Sciatic nerve (tissue), 1 donor: ENCODE results near the gene TANGO2. TPM values are rescaled to one million over a fixed set of nuclear protein-coding genes. Genes with fewer than 3 reads are reported as not detected.

Experiments
- microRNA-seq: library from miRNA; unstranded; fragments of <30 nt; microRNA quantifications from one replicate; pipeline ENCODE4 v1.2.0, GENCODE V29; 2020
- total RNA-seq: library from RNA; stranded (reverse); fragmentation: NEBNext Ultra II Directional; extraction: Animal tissue kit (Norgen Biotek cat#: 25700); gene quantifications from one replicate; pipeline ENCODE4 v1.2.1, GENCODE V29; 2021
- donor health status: DM: no; HTN: no; CAD: no.

The TANGO2 gene
- total RNA-seq, 1 donor from 2014 or later = 28.4 TPM

Small RNA genes within 50 kb of the gene (microRNA-seq; reads per million reads assigned to microRNA genes)
- gene MIR185 = 1,297 reads per million, percentile 86 among the genes with 10 or more reads in this experiment
- gene MIR6816 = not detected

Other genes starting within 250 kb of the TANGO2 start
- gene GNB1L, start 166.2 kb upstream of the TANGO2 start, total RNA-seq = 6.2 TPM
- gene RTL10, start 166.2 kb upstream of the TANGO2 start, total RNA-seq = 22.9 TPM
- 155 TPM for gene COMT, start 79.3 kb upstream of the TANGO2 start, total RNA-seq
- gene TXNRD2, start 79.3 kb upstream of the TANGO2 start, total RNA-seq = 33.9 TPM
- gene ARVCF, start 4.3 kb upstream of the TANGO2 start, total RNA-seq = 59.4 TPM
- 37.6 TPM for gene DGCR8, start 59.1 kb downstream of the TANGO2 start, total RNA-seq
- 58.8 TPM for gene RANBP1, start 95.0 kb downstream of the TANGO2 start, total RNA-seq
- gene TRMT2A, start 96.1 kb downstream of the TANGO2 start, total RNA-seq = 46.8 TPM
- gene ZDHHC8, start 110.7 kb downstream of the TANGO2 start, total RNA-seq = 143 TPM
- 6.8 TPM for gene CCDC188, start 129.9 kb downstream of the TANGO2 start, total RNA-seq
- 4.4 TPM for gene RTN4R, start 247.2 kb downstream of the TANGO2 start, total RNA-seq